HG03439 (cell line): ENCODE data around the gene INKA2.
"Not testable (repeated sequence)": the region's sequence is repeated elsewhere in the genome, so short reads cannot be mapped to it uniquely, and the experiment has no call there.

Experiments used
- ATAC-seq: cut with Tn5 transposase; IDR thresholded peaks from one replicate; pipeline ENCODE4 v1.9.1; 2021; ENCODE audit warnings: mild to moderate bottlenecking, moderate library complexity; ENCODE audit not compliant: unreplicated experiment

The INKA2 gene

DNA sequence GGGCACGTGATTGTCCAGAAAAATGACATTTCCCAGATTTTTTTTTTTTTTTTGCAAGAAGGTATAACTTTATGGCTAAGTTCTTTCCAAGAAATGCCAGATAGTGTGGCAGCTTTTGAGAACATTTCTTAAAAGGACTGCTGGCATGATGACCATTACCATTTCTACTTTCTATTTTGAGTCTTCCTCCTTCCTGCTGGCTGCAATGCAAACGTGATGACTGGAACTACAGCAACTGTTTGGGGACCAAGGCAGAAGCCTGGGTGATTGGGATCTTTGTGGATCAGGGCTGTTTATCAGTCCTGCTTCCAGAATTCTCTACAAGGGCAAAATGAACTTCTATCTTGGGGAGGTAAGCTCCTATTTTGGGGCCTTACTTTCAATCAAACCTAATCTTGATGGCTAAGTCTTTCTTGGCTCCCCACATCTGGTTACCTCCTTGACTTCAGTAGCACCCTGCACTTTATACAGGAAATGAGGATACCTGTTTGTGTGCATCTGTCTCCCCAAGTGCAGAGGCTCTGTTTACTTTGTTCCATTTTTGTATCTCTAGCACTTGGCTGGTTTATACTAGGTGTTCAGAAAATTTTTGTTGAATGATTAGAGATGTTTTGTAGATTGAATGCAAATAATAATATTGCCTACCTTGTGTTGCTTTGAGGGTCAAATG, 12.8 kb upstream of the INKA2 start:
- no peak for ATAC-seq

GRCh38 chr1:111750856-111751255, 11.7 kb upstream of the INKA2 start:
- ATAC-seq, result no peak

GRCh38 chr1:111749628-111750027, 10.4 kb upstream of the INKA2 start:
- ATAC-seq, result no peak

GRCh38 chr1:111747947-111748346, 8.8 kb upstream of the INKA2 start:
- ATAC-seq, result no peak

DNA sequence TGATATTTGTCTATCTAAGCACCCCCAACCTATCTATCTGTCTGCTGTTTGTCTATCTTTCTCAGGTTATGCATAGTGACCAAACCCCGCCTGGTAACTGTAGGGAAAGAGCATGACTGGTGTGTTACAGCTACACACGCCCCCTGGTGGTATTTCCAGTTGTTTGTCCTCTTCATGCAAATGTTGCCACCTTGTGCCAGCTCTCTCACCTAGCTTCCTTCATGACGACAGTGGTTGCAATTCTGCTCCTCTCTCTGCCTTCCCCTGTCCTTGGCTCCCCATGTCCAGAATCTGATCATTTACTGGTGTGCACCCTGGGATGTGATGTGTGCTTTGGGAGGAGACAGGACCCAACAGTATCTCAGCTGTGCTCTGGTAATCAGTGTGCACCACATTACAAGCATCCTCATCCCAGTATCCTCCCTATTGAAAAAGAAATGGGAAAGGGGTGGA, 8.1 kb upstream of the INKA2 start:
- ATAC-seq, result no peak

DNA sequence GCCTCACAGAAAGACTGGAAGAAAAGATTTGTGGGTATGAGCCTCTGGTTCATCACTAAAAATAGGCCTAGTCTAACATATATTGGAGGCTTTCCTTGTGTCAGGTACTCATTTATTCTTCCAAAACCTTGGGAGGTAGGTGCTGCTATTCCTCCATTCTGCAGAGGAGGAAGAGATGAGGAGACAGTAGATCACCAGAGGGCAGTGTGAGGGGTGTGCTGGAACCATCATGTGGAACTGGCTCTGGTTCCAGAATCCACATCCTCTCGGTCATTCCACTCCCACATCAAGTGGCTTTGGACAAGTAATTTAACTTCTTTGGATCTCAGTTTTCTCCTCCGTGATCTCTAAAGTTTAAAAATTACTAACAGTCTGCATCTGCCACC, 7.4 kb upstream of the INKA2 start:
- no peak for ATAC-seq

DNA sequence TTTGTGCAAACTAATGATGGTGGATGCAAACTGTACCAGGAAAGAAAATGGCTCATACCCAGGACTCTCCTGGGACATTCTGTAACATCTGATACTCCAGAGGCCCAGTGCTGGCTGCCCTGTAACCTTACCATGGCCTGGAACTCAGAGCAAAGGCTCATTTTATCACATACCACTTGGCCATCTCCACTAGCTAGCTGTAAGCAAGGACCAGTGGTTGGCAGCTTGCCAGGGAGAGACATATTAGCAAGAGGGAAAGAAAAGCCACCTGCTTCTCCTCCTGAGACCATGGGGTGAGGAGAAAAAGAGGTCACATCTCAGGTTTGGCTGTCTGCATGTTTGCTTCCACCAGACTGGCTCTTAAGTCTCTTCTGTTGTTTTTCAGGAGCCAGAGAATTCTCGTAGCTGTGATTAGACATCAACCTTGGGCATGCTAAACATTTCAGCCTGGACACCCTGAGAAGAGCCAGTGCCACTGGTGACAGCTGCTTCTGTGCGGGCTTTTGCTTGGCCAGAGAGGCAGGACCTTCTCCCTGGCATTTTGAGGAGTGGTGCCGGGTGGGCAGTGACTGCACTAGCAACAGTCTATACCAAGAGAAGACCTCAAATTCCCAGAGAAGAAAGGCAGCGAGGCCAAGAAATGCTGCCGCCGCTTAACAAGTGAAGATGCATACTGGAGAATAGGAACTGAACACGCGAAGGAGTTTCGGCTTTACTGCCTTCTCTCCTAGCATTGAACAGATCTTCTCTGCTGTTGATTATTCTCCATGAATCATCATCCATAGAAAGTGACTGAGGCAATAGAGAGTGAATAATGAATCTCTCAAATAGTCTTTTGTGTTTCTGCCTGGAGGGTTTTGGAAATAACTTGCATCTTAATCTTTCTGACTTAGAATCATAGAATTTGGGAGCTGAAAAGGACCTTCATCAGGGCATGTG, 6.7 kb upstream of the INKA2 start:
- ATAC-seq, result no peak

DNA sequence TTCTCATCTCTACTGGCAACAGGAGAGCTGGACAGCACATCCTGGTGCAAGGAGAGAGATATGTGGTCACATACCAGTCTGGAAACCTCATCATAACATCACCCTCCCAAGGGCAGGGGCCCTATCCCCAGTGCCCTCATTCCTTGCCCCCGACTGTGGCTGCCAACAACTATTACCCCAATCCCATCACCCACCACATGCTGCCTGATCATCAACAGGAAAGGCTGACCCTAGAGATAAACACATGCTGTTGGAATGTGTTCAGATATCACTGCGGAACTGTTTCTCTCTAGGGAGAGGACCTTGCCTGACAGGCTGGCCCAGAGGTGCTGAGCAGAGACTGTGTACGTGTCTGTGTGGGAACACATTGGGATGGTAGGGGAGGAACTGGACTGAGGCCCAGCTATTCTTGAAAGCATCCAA, 4.5 kb upstream of the INKA2 start:
- no peak for ATAC-seq

- ATAC-seq, result no peak
Observed at GRCh38 chr1:111742938-111743549, 3.8 kb upstream of the INKA2 start.

- ATAC-seq, result not testable (repeated sequence)
Observed at GRCh38 chr1:111742292-111742691, 3.1 kb upstream of the INKA2 start.

DNA sequence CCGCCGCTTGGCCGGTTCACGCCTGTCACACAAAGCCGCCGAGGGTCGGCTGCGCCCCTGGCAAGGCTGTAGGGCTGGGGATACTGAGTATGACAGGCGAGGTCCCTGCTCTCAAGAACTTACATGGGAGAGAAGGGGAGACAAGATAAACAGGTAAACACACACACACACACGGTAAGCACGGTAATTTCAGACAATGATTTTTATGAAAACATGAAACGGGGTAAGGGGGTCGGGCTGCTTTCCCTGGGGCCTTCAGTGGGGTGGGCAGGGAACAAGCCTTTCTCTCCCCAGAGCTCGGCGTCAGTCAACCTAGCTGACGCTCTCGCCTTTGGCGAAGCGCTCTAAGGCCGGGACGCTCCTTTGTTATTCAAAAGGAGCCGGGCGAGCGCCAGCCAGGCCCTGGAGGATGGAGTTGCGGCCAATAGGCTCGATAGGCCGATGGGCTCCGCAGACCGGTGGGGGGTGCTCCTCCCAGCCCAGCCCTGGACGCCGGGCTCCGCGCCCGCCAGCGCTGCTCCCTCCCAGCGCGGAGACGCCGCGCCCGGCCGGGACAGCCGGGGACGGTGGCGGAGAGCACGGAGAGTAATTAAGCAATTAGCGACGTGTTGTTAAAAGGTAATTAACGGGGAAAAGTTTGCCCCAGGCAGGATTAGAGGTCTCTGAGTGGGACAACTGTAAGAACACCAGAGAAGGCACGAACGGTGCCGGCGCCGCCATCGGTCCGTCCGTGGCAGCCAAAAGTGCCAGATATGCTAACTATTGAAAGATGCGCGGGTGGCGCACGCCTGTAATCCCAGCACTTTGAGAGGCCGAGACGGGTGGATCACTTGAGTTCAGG, 950 bp upstream of the INKA2 start:
- no peak for ATAC-seq

DNA sequence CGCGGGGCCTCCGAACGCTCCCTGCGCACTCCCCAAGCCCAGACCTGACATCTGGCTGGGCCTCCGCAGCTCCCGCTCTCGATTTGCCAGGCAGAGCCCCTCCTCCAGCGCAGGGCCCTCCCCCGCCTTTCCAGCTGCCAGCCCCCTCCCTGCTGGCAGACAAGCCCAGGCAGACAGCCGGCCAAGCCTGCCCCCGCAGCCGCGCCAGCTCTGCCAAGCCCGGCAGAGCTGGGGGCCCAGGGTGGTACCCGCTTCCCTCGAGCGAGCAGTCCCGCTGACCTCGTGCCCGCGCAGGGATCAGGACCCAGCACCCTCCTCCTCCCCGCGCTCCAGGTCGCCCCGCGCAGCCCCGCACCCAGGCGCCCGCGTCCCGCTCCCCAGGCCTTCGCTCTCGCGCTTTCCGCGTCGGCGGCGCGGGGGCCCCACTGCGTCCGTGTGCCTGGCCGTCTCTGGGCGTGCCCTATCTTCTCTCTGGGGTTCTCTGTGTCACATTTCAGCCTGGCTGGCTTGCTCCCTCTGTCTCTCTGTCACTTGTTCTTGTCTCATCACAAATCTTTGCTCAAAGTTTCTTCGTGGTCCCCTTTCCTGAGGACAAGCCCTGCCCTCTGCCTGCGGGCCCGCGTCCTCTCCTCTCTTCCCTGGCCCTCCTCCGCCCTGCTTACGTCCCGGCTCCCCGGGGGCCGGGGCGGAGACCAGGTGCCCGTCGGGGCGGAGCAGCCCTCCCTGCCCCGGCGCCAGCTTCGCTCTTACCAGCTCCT, 580 bp downstream of the INKA2 start:
- ATAC-seq, result peak; percentile 45

GRCh38 chr1:111738133-111738435, 1.1 kb downstream of the INKA2 start:
- no peak for ATAC-seq

GRCh38 chr1:111737216-111738132, 1.7 kb downstream of the INKA2 start:
- ATAC-seq, result no peak

DNA sequence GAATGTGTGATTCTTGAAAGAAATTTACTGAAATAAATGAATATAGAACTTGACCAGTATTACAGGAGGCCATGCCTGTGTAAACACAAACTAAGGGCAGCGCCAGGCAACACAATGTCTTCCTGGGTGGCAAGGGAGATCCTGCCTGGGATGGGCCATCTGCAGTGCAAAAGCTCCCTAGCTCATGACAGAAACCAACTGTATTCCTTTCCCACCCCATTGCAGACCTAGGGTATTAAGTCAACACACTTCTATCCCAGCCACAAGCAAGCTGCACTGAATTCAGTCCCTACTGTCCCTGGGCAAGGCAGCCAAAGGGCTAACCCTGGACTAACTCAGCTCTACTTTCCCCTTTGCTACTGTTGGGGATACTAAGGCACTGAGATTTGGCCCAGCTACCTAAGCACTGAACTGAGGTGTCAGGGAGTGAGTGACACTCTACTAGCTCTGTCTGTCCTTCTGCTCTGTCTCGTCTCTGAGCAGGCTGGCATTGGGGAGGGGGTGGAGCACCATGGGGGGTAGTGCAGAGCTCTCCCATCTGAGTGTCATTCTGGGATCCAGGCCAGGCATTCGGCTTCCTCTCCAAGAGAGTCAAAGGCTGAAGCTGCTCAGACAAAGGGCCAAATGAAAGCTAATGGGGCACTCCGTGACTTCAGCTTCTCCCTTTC, 2.5 kb downstream of the INKA2 start:
- ATAC-seq, result no peak

GRCh38 chr1:111735858-111736544, 3.2 kb downstream of the INKA2 start:
- ATAC-seq, result no peak

DNA sequence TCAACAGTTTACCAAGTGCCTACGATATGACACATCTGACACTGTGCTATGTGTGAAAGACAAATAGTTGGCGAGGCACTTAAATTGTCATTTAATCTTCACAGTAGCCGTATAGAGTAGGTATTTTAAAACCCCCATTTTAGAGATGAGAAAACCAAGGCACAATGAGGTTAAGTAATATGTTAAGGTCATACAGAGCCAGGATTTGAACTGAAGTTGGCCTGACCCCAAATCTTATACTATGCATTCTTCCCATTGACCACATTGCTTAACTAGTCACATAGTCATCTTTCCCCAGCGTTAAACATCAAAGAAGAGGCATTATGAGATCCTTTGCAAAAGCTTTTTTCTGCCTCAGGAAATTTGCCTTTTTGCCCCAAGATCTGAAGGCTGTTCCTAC, 3.9 kb downstream of the INKA2 start:
- no peak for ATAC-seq

- no peak for ATAC-seq
Observed at GRCh38 chr1:111734856-111735255, 4.3 kb downstream of the INKA2 start.
